ENCODE data around the gene MAPK8IP3. TPM values are rescaled to one million over a fixed set of nuclear protein-coding genes. Genes with fewer than 3 reads are reported as not detected.
A peak's percentile ranks its signal among the peaks of the same experiment; 100 is the strongest.

Gene MAPK8IP3
- total RNA-seq, 1 experiment from 2014 or later: 72.3 TPM

GRCh38 chr16:1713331-1713730 is 7.3 kb downstream of the MAPK8IP3 start (continued):
- no peak for TF ChIP-seq ERG (CRISPR knock-in tag; IDR thresholded peaks at IDR 0.05)
- no peak for TF ChIP-seq MYBL2 (CRISPR knock-in tag; IDR thresholded peaks at IDR 0.05)
- TF ChIP-seq SMAD4 (CRISPR knock-in tag; IDR thresholded peaks at IDR 0.05): no peak
- no peak for TF ChIP-seq USF2 (CRISPR knock-in tag; IDR thresholded peaks at IDR 0.05)
- TF ChIP-seq ETV6 (CRISPR knock-in tag; IDR thresholded peaks at IDR 0.05): no peak
- TF ChIP-seq ZNF263 (CRISPR knock-in tag; IDR thresholded peaks at IDR 0.05; ENCODE audit: low read depth): no peak
- TF ChIP-seq ZBTB21 (CRISPR knock-in tag; IDR thresholded peaks at IDR 0.05; ENCODE audit: borderline replicate concordance): no peak
- TF ChIP-seq CDX4 (CRISPR knock-in tag; IDR thresholded peaks at IDR 0.05; ENCODE audit: borderline replicate concordance): no peak
- TF ChIP-seq SP1 (CRISPR knock-in tag; conservative IDR thresholded peaks at IDR 0.05): no peak
- no peak for TF ChIP-seq NFE2L1 (CRISPR knock-in tag; IDR thresholded peaks at IDR 0.05)
- TF ChIP-seq EMX1 (CRISPR knock-in tag; IDR thresholded peaks at IDR 0.05): no peak

- CTCF ChIA-PET: interaction anchor here (1.0 to 4.9 kb wide), 5 partner anchors 8 to 69 kb away, joined by 3 to 45 read pairs (median 4); partner anchors contain the start of genes MAPK8IP3, NUBP2 and SPSB3
- H3K4me1 Mint-ChIP-seq: peaks cover 20% of the 10 kb centered on the region
- H3K27me3 Mint-ChIP-seq (ENCODE audit: low read depth): no peaks in the 10 kb centered on the region
- DNase-seq (ENCODE audit: low spot score) (peak; percentile 48), ATAC-seq (peak; percentile 88)
- H3K4me3 Mint-ChIP-seq: peak overlapping the region; percentile 44
- no peaks in the 10 kb centered on the region for H3K36me3 Mint-ChIP-seq
- TF ChIP-seq AR (CRISPR knock-in tag; IDR thresholded peaks at IDR 0.05) (no peak), ZNF263 (CRISPR knock-in tag; IDR thresholded peaks at IDR 0.05; ENCODE audit: low read depth) (no peak), MXD4 (CRISPR knock-in tag; IDR thresholded peaks at IDR 0.05; ENCODE audit: borderline replicate concordance) (no peak), FOXP1 (CRISPR knock-in tag; IDR thresholded peaks at IDR 0.05; ENCODE audit: borderline replicate concordance) (no peak), ZNF121 (CRISPR knock-in tag; IDR thresholded peaks at IDR 0.05) (no peak), PREB (CRISPR knock-in tag; IDR thresholded peaks at IDR 0.05; ENCODE audit: borderline replicate concordance) (no peak), ZBTB43 (CRISPR knock-in tag; IDR thresholded peaks at IDR 0.05) (no peak), NR3C1 (CRISPR knock-in tag; conservative IDR thresholded peaks at IDR 0.05; ENCODE audit: low read depth) (no peak), HMGA2 (CRISPR knock-in tag; IDR thresholded peaks at IDR 0.05) (no peak), ATF6 (CRISPR knock-in tag; IDR thresholded peaks at IDR 0.05) (no peak), SMAD3 (CRISPR knock-in tag; IDR thresholded peaks at IDR 0.05; ENCODE audit: borderline replicate concordance) (no peak), ZNF396 (CRISPR knock-in tag; IDR thresholded peaks at IDR 0.05; ENCODE audit: borderline replicate concordance) (no peak), SOX15 (CRISPR knock-in tag; IDR thresholded peaks at IDR 0.05) (no peak), RORB (CRISPR knock-in tag; IDR thresholded peaks at IDR 0.05) (no peak)
- no peaks in the 10 kb centered on the region for H3K9me3 Mint-ChIP-seq
- POLR2A ChIA-PET: interaction anchor here (0.8 kb wide), 1 partner anchor 59 kb away, joined by 3 read pairs; the partner anchor contains the start of genes EME2 and MRPS34
- peak overlapping the region; percentile 85 for H3K27ac Mint-ChIP-seq
Measured at GRCh38 chr16:1713933-1714332, 7.9 kb downstream of the MAPK8IP3 start.
